DMS 273 (cell line): ENCODE results near the gene MRFAP1L1.

Source experiments
- DNase-seq: peaks from one replicate; lab custom pipeline; 2025; ENCODE audit not compliant: unreplicated experiment; lab: John Stamatoyannopoulos, UW

MRFAP1L1 gene

DNA sequence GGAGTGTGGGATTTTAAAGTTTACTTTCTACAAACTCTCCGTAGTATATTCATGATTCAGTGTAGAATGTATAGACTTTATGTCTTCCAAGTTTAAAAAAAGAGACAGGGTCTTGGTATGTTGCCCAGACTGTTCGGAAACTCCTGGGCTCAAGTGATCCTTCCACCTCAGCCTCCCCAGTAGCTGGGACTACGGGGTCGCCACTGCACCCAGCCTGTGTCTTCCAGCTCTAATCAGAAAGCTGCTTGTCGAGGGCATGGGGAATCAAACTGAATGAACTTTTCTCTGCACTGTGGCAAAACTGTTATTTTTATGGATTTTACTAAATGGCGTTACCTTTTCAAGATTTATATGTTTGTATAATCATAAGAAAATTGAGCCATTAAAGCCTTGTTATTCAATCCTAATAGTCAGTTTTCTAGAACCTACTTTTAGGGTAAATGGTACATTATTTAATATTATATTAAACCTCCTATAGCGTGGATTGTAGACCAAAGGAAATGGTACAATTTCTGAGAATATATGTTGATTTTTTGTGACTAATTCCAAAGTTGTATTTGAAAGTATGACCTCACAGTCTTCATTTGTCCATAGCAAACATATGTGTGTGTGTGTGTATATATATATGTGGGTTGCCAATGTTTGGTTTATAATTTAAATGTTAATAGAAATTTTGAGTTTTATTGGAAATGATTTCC, 7.4 kb upstream of the MRFAP1L1 start:
- peak; percentile 34 for DNase-seq

- peak; percentile 94 for DNase-seq
Measured at GRCh38 chr4:6716018-6716911, 6.6 kb upstream of the MRFAP1L1 start, which contains the start of gene BLOC1S4. Gene BLOC1S4 (plus strand): TSS chr4:6716174. CDS start chr4:6716210, 36 bp downstream.

DNA sequence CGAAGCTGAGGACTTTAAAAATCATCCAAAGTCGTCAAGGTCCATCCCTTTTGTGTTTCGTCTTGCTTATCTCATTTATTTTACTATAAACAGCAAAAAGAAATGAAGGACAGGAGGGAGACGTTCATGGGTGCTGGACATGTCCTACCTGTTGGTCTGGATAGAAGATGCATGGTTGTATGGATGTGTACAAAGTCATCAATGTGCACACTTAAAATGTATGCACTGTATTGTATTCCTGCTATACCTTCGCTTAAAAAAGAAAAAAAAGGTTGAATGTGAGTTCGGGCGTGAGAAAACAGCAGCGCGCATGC, 6.0 kb upstream of the MRFAP1L1 start:
- DNase-seq: no peak

GRCh38 chr4:6714954-6715353, 5.3 kb upstream of the MRFAP1L1 start:
- no peak for DNase-seq

DNA sequence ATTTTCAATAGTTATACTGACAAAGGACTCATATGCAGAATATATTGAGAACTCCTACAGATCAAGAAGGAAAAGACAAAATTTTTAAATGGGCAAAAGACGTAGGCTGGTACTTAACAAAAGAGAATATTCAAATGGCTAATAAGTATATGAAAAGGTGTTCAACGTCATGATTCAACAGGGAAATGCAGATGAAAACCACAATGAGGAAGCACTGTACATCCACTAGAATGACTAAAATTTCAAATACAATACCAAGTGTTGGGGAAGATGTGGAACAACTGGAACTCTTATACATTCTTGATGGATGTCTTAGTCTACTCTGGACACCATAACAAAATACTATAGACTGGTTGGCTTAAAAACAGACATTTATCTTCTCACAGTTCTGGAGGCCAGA, 1.3 kb upstream of the MRFAP1L1 start:
- no peak for DNase-seq

- no peak for DNase-seq
Measured at GRCh38 chr4:6710282-6710681, 617 bp upstream of the MRFAP1L1 start.

- no peak for DNase-seq
Measured at GRCh38 chr4:6706173-6706572, 3.5 kb downstream of the MRFAP1L1 start.

DNA sequence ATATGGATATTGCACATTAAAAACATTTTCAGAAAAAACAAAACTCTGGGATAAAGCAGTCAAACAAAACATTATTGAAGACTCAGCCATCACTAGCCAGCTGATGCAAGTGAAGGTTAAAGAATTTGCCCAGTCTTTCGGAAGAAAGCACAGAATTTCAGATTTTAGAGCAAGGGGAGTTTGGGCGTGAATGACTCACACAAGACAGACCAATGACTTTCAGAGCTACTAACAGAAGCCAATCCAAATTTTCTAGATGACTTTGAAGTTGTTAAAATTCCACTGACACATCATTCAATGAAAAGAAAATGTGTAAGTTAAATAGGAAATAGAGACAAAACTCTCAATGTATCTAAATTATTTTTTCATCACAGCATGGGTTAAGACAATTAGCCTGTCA, 4.0 kb downstream of the MRFAP1L1 start:
- no peak for DNase-seq

DNA sequence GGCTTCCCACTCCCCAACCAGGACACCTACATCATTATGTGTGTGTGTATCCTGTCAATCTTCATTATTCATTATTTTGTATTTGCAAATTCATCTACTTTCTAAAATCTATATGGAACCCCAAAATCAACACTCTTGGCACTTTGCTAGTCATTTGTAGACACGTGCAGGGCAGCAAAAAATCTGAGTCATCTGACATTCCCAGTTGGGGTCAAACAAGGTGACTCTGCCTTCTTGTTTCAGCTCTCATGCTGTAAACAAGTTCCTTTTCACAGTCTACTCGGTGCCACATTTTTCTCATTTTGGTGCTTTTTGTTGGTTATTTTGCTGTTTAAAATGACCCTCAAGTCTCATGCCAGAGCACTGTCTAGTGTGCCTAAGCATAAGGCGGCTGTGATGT, 5.9 kb downstream of the MRFAP1L1 start:
- DNase-seq: no peak

DNA sequence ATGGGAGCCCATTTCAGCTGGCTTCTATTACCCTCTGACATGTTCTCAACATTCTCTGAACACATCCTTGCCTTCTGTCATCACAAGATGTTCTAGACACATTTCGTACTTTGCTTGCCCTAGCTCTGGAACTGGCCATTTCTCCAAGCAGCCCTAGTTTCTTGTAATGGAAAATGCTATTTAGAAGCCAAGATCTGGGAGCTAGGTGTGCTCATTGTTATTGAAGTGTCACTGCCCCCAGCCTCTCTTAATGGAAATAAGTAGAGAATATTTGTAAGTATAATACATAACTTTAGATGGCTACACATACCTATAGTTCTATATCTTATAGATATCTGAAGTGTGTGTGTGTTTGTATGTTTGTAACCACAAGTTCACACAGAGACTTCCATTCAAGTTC, 6.9 kb downstream of the MRFAP1L1 start:
- no peak for DNase-seq

- DNase-seq: peak; percentile 39
Measured at GRCh38 chr4:6701371-6701770, 8.3 kb downstream of the MRFAP1L1 start.

- no peak for DNase-seq
Measured at GRCh38 chr4:6699903-6700302, 9.8 kb downstream of the MRFAP1L1 start.

GRCh38 chr4:6699388-6699787, 10.3 kb downstream of the MRFAP1L1 start:
- DNase-seq: no peak

DNA sequence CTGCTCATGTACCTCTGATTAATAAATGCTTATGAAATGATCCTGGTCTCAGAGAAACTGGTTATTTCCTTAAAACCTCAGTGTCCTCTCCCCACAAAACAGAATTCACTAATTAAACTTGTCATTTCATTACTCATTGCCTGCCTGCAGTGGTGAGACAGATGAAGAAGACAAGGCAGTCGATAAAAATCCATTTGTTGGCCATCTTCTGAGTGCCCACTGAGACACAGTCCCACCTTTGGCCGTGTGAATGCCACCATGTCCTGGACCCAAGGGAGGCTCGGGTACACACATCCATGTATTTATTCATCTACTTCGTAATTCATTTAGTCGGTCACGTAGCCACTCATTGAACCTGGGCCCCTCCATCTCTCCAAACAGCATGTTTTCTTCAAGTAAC, 12.5 kb downstream of the MRFAP1L1 start:
- DNase-seq: no peak

DNA sequence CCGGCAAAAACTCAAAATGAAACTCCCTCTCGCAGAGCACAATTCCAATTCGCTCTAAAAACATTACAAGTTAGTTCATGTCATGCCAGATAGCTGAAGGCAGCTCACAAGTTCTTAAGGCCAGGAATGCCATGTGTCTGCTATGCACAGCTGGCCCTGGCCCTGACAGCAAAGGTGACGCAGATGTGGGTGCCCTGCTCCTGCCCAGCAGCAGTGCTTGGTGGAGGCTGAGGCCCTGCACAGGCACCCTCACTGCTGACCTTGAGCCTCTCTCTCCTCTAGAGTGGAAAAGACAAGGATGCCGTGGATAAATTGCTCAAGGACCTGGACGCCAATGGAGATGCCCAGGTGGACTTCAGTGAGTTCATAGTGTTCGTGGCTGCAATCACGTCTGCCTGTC, 13.1 kb downstream of the MRFAP1L1 start:
- no peak for DNase-seq

DNA sequence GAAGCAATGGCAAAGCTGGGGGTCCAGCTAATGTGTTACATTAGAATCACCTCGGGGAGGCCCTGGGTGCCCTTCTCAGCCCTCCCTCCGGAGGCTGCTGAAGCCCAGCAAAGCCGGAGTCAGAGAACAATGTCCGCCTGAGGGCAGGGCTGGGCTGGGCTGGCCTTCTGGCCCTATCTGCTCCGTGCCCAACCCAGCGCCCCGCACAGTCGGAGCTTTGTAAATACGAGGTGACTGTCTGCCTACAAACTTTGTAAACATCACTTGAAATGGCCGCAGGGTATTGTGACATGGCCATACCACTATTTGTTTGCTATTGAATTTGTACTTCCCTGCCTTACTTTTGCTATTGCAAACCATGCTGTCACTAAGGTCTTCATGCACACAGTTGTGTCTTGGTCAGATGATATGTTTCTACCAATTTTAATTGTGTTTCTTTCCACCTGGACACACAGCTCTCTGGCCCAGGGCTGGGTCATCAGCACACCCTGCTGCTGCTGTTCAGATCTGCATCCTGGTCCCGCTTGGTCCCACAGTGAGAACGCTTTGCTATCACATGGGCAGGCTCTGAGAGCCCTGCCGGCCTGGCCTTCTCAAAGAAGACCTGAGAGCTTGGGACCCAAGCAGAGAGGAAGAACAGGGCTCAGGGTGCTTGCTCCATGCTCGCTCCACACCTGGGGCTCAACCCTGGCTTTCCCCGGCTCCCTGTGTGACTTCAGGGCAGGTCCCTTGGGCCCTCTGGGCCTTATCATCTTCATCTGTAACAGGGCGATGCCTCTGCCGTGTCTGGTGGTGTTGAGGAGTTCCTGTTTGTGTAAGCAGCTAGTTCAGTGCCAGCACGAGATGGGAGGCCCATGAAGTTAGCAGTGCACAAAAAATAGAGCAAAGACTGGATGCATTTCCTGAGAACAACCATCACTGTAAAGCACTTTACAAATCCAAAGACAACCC, 13.7 kb downstream of the MRFAP1L1 start:
- DNase-seq: no peak

DNA sequence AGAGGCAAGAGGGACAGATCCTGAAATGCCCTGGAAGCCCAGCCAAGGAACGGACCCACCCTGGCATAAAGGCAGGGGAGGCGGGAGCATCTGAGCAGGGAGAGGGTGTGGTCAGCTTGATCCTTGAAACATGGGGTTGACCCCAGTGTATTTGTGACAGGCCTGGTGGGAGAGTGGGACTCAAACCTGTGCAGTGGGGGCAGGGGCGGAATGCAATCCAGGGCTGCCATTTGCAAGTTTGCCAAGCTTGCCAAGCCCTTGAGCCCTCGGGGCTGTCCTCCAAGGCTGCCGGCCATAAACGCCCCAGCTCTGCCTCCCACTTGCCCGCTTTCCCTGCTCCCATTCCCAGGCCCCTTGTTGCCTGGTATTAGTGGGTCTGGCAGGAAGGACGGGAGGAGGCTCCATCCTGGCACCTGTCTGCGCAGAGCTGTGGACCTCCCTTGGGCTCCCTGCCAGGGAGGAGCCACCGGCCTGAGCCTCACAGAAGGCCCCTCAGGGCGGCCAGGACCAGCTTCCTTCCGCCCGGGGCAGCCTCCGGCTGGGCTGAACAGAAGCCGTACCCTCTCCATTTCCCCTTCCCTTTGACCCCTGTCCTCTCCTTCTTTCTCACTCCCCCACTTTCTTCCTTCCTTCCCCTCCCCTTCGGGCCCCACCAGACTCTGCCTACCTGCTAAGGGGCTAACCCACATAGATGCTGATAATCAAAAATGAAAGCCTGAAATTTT, 15.3 kb downstream of the MRFAP1L1 start:
- no peak for DNase-seq

DNA sequence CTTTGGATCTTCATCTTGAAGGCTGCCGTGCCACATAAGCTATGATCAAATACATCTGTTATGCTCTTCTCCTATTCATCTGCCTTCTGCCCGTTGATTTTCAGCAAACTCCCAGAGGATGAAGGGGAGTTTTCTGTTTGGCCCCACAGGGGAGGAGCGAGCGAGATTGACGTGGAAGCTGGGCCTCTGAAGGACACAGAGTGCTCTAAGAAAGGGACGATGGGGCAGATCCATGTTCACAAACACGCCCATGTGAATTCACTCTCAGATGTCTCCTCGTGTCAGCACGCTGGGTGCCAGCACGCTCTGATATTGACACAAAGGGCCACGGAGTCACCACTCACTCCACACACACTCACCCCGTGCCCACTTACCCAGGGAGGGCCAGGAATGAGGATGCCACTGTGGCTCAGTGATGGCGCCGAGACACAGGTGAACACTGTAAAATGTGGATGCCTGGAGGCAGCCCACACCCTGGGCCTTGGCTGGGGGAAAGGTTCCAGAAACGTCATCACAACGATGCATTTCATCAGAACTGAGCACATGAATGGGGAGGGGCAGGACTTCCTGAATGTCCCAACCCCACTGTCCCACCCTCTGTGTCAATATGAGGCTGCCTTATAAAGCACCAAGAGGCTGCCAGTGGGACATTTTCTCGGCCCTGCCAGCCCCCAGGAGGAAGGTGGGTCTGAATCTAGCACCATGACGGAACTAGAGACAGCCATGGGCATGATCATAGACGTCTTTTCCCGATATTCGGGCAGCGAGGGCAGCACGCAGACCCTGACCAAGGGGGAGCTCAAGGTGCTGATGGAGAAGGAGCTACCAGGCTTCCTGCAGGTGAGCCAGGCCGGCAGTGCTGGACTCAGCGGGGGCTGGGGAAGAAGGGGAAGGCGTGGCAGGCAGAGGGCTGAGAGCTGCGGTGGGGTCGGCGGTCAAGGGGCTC, 16.2 kb downstream of the MRFAP1L1 start, which contains the start of gene S100P:
Gene S100P, plus strand, starts transcription at position 648 of the 946 bp plus-strand sequence. Its CDS starts 55 bp downstream, at position 703.
- DNase-seq: no peak

DNA sequence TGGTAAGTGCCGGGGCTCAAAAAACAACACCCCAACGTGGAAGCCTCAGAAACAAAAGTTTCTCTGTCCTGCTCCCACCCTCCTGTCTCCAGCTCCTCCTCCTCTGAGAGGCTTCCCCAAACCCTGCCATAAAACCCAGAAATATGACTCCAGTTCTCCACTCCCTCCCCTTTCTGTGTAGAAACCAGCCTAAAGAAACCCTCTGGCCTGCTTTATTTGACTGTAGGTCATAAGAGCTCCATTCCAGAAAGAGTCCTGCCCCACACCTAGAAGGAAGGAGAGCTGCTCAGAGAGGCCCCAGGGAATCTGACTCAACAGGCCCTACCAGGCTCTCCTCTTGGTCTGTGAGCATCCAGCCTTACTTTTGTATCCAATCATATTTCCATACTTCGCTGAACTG, 16.9 kb downstream of the MRFAP1L1 start:
- no peak for DNase-seq
